T-helper 1 cell (primary cell): ENCODE results near the gene AKIP1.
"Not testable (repeated sequence)": the region's sequence is repeated elsewhere in the genome, so short reads cannot be mapped to it uniquely, and the experiment has no call there.

Experiments
- DNase-seq, 5 donors: peaks; one replicate each; pipeline ENCODE4 v3.0.0-alpha.2; 2012 to 2020

The AKIP1 gene

GRCh38 chr11:8917157-8917825 lies 6.3 kb downstream of the AKIP1 start:
- DNase-seq = no peak

GRCh38 chr11:8922691-8923090 lies 11.7 kb downstream of the AKIP1 start:
- DNase-seq = no peak

- DNase-seq = no peak
These were observed 14.7 kb downstream of the AKIP1 start for GRCh38 chr11:8925711-8926110.

GRCh38 chr11:8926236-8926635 lies 15.2 kb downstream of the AKIP1 start:
- DNase-seq = no peak

GRCh38 chr11:8927233-8927632 lies 16.2 kb downstream of the AKIP1 start:
- no peak for DNase-seq

- DNase-seq = no peak
These were observed 17.2 kb downstream of the AKIP1 start for GRCh38 chr11:8928205-8928604.

- DNase-seq = no peak
These were observed 18.1 kb downstream of the AKIP1 start for GRCh38 chr11:8928981-8929615.

GRCh38 chr11:8930456-8931175 lies 19.6 kb downstream of the AKIP1 start:
- DNase-seq = no peak

GRCh38 chr11:8932564-8933180 lies 21.7 kb downstream of the AKIP1 start, which contains the start of gene C11orf16:
TSS of gene C11orf16 (minus strand) at chr11:8932947. CDS start at chr11:8932308, 639 bp downstream.
- DNase-seq = no peak

GRCh38 chr11:8933931-8934330 lies 22.9 kb downstream of the AKIP1 start:
- DNase-seq = no peak

GRCh38 chr11:8934742-8935488 lies 23.9 kb downstream of the AKIP1 start:
- no peak for DNase-seq

- DNase-seq = not testable (repeated sequence)
These were observed 24.8 kb downstream of the AKIP1 start for GRCh38 chr11:8935789-8936188.

- DNase-seq = no peak
These were observed 26.2 kb downstream of the AKIP1 start for GRCh38 chr11:8937159-8937558.

- DNase-seq = no peak
These were observed 26.7 kb downstream of the AKIP1 start for GRCh38 chr11:8937659-8938058.

GRCh38 chr11:8941341-8942103 lies 30.5 kb downstream of the AKIP1 start:
- no peak for DNase-seq

- no peak for DNase-seq
These were observed 31.6 kb downstream of the AKIP1 start, which contains the start of gene ASCL3 for GRCh38 chr11:8942518-8943066. TSS of gene ASCL3 (minus strand) at chr11:8943016. CDS start at chr11:8938161, 4,855 bp downstream.

- DNase-seq = peak in 1 of 5 donors; percentile 11
These were observed 36.4 kb downstream of the AKIP1 start for GRCh38 chr11:8947230-8947943.

GRCh38 chr11:8948886-8949285 lies 37.9 kb downstream of the AKIP1 start:
- DNase-seq = no peak

- DNase-seq = peak in 1 of 5 donors; percentile 25
These were observed 45.9 kb downstream of the AKIP1 start for GRCh38 chr11:8956860-8957259.

- peak in 1 of 5 donors; percentile 73 for DNase-seq
These were observed 48.7 kb downstream of the AKIP1 start for GRCh38 chr11:8959546-8960166.
